Posterior cingulate gyrus (tissue), 11 donors: ENCODE measurements around the gene TAF13.
"Not testable (repeated sequence)": the region's sequence is repeated elsewhere in the genome, so short reads cannot be mapped to it uniquely, and the experiment has no call there.

Experiments
- DNase-seq, 10 donors: peaks; one replicate each; pipeline versions ENCODE4 v3.0.0 to v3.0.0-alpha.2; 2020 to 2021; ENCODE audit warnings: mixed read lengths in 3 of 10
- intact Hi-C: fragments of 100-400 bp; cut with DNase I; formaldehyde crosslinking; loops from one replicate; pipeline ENCODE4 v1.15.1; 2023

TAF13 gene

DNA sequence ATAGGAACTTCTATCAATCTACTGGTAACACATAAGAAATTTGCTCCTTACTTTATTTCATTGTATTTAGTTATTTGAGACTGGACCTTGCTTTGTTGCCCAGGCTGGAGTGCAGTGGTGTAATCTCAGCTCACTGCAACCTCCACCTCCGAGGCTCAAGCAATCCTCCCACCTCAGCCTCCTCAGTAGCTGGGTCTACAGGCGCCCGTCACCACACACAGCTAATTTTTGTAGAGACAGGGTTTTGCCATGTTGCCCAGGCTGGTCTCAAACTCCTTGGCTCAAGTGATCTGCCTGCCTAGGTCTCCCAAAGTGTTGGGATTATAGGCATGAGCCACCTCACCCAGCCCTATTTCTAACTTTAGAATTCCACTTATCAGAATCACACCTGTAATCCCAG lies 23.7 kb downstream of the TAF13 start:
- intact Hi-C loops, result not testable (repeated sequence)

DNA sequence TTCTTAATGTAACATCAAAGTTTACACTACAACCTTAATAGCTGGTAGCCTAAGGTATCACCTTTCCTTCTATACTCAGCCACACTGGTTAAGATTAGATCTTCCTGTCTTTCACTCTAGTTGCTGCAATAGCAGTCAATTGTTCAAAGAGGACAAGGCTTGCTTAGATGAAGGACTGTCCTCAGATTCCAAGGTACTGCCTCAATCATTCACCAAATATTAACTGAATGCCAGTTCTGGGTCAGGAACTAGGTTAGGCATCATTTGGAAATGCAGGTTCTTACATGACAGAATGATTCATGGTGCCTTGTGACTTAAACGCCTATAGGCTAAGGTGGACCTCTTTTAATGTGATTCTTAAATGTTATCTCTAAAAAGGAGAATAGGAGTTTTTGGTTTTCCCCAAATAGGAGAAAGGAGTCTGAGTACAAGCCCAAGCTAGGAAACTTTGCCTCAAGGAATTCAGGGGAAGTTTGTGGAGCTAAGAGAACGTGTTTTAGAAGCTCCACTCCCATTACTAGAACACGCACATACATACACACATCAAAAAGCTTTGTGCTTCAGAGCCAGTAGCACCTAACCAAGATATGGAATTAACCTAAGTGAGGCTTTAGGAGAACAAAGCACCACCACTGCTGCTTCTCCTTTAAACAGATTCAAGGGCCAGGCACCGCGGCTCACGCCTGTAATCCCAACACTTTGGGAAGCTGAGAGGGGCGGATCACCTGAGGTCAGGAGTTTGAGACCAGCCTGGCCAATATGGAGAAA lies 25.4 kb downstream of the TAF13 start:
- intact Hi-C loops, result no loop called here
- no peak for DNase-seq

More for the DNA sequence above, 23.7 kb downstream of the TAF13 start:
- DNase-seq, result not testable (repeated sequence)

DNA sequence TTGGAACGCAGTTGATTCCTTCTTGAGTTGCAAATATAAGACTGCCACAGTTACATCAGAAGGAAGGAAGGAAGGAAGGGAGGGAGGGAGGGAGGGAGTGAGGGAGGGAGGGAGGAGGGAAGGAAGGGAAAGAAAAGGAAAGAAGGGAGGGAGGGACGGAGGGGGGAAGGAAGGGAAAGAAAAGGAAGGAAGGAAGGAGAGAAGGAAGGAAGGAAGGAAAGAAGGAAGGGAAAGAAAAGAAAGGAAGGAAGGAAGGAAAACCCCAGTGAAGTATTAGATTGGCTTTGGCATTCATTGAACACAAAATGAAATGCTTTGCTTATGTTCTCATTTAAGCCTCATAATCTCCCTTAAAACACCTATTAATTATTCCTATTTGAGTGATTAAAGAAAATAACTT lies 27.5 kb downstream of the TAF13 start:
- intact Hi-C loops, result no loop called here

DNA sequence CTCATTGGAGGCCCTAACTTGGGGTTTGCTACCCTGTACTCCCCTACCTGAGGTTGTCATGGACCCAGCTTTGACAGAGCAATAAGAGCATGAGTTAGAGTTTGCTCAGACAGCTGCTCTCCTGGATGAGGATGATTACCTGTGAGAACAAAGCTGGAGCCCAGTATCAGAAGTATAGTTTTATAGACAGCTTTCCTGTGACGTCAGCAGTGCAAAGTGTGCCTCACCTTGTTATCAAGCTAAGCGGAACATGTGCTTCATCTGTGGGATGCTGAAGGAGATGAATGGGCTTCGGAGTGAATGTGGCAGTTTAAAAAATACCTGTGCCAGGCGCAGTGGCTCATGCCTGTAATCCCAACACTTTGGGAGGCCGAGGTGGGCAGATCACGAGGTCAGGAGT lies 28.5 kb downstream of the TAF13 start:
- intact Hi-C loops, result no loop called here
- DNase-seq, result no peak

More for the DNA sequence above, 27.5 kb downstream of the TAF13 start:
- DNase-seq, result no peak

DNA sequence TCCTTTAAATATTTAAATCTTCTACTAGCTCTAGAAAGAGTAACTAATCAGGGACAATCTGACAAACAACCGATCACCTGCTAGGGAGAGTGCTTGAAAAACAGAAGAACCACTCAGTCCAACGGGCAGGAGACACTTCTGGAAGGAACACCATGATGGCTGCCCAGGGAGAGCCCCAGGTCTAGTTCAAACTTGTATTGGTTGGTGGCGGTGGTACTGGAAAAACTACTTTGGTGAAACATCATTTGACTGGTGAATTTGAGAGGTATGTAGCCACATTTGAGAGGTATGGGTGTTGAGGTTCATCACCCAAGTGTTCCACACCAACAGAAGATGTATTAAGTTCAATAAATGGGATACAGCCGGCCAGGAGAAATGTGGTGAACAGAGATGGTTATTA lies 29.1 kb downstream of the TAF13 start:
- intact Hi-C loops, result no loop called here
- no peak for DNase-seq

DNA sequence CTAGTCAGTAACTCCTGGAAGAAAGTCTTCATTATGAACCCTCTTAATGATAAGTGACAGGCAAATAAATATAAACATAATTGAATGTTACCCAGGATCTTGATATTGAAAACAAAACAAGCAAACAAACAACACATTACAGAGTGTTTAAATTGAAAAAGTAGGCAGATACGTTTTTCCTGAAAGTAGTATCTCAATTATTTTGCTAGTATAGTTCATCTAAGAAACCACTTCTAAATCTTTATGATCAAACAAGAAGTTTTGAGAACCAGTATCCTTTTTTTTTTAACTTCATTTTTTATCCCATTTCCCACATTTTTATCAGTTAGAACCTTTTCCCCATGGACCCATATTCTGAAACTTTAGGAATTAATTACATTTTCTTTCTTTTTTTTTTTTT lies 30.2 kb downstream of the TAF13 start:
- intact Hi-C loops, result no loop called here
- no peak for DNase-seq

DNA sequence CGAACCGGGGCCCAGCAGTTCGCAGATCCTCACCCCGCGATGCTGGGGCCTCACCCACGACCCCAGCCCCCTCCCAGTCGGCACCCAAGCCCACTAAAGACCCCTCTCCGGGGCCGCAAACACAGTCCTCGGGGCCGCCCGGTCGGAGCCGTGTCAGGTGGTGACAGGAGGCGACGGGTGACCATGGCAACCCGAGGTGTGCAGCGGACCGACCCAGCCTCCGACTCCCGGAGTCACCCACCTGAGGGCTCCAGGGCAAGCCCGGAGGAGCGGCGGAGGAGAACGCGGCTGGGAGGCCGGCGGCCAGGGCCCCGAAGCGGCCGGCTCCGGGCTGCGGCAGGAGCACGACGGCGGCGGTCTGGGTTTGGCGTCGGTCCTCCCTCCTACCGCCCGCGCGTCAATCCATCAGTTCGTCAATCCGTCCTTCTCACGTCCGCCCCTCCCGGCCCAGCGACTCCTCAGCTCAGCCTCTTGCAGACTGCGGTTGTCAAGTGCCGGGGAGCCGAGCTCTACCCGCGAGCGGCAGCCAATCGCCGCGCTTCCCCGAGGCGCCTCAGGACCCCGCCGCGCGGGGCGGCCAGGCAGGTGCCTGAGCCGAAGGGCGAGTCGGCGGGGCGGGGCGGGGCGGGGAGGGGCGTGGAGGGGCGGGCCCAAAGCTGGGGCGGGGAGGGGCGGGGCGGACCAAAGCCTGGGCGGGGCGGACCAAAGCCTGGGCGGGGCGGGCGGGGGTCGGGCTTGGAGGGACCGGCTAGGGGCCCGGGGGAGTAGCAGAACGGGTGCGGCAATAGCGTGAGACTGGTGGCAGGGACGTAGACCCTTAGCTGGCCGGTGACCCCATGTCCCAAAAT lies 34.0 kb downstream of the TAF13 start, which contains the start of gene WDR47:
TSS of gene WDR47 (minus strand) at position 482 of the 848 bp plus-strand sequence. CDS start 18,590 bp downstream, outside the sequence.
- DNase-seq, result peak; percentile 86 to 100 (median 97)
- intact Hi-C loops, result loop anchor here (5.0 kb wide), 2 partner anchors 35 to 50 kb away; partner anchors contain the start of genes TAF13 and TMEM167B

DNA sequence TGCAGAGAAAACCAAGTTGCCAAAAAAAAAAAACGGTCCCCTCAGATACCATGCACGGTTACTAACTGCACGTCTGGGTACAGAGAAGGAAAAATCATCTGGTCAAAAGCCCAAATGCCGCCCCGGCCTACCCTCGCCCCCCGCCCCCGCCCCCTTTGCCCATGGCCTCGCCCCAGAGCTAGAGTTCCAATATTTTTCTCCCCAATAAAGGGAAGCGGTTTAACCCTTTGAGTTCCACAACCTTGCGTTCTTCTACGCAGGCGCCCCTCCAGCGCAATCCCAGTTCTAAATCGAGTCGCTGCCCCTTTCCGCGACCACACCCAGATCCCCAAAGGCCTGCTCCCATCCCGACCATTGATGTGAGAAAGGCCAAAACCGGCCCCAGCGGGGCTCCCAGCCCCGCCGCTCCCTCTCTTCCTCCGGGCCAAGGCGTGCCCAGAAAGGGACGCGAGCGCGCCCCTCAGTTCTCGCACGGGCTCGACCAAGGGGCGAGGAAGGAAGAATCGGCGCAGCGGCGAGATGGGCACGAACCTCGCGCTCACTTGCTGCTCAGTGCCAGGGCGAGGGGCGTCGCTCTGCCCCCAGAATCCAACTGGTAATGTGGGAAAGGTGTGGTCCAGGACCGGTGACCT lies 34.7 kb downstream of the TAF13 start:
- DNase-seq, result peak in 9 of 10 donors; percentile 13 to 89 (median 28)
- intact Hi-C loops, result loop anchor here (5.0 kb wide), 2 partner anchors 36 to 51 kb away; partner anchors contain the start of genes TAF13 and TMEM167B

DNA sequence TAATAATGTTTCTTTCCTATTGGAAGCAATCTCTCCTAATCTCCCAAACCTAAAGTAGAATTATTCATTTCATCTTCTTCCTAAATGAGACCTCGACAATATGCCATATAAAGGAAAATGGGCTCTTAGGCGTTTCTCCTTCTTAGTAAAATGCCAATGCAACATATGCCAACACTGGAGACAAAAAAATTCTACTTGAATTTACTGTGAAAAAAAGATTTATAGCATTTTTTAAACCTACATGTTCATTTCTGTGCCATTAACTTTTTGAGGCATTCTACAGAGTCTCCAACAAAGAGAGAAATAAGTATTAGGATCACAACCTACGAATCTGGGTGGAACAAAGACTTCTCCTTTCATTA lies 35.2 kb downstream of the TAF13 start:
- DNase-seq, result no peak
- intact Hi-C loops, result loop anchor here (5.0 kb wide), 2 partner anchors 37 to 52 kb away; partner anchors contain the start of genes TAF13 and TMEM167B

DNA sequence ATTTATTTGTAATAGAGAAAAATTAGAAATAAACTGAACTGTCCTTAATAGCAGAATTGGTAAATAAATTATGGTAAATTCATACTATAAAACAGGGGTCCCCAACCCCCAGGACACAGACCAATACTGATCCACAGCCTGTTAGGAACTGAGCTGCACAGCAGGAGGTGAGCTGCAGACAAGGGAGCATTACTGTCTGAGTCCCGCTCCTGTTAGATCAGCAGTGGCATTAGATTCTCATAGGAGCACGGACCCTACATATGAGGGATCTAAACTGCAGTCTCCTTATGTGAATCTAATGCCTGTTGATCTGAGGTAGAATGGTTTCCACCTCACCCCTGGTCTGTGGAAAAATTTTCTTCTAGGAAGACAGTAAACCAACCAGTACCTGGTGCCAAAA lies 41.4 kb downstream of the TAF13 start:
- intact Hi-C loops, result no loop called here
- no peak for DNase-seq

DNA sequence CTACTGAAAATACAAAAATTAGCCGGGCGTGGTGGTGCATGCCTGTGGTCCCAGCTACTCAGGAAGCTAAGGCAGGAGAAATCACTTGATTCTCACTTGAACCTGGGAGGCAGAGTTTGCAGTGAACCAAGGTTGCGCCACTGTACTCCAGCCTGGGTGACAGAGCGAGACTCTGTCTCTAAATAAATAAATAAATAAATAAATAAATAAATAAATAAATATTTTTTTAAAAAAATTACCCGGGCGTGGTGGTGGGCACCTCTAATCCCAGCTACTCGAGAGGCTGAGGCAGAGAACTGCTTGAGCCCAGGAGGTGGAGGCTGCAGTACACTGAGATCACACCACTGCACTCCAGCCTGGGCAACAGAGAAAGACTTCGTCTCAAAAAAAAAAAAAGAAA lies 46.3 kb downstream of the TAF13 start:
- DNase-seq, intact Hi-C loops: not testable (repeated sequence)

DNA sequence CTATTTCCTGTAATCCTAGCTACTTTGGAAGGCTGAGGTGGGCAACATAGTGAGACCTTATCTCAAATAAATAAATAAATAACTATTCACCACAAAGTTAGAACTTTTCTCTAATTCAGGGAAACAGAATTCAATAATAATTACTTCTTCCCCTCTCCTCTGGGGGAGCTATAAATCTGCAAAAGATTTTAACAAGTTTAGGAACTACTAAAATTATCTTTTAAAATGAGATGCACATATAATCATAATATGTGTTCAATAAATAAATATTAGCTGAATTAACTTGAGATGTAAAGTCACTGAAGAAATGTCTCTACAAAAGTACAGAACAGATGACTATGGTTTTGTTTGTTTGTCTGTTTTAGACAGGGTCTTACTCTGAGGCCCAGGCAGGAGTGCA lies 48.0 kb downstream of the TAF13 start:
- no peak for DNase-seq
- intact Hi-C loops, result no loop called here

DNA sequence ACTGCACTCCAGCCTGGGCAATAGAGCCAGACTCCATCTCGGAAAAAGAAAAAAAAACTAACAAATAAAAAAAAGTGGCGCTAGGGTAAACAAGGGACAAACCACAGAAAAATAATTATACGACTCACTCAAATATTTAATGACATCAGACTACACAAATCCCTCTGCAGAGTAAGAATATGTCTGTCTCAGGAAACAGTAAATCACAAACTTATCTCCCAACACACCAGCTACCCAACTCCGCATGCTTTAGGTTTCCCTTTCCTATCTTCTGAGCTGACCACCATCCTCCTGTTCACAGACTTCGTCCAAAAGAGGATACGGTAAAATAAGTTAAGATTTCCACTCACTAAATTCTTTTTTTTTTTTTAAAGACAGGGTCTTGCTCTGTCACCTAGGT lies 50.1 kb downstream of the TAF13 start:
- intact Hi-C loops, result no loop called here
- no peak for DNase-seq

DNA sequence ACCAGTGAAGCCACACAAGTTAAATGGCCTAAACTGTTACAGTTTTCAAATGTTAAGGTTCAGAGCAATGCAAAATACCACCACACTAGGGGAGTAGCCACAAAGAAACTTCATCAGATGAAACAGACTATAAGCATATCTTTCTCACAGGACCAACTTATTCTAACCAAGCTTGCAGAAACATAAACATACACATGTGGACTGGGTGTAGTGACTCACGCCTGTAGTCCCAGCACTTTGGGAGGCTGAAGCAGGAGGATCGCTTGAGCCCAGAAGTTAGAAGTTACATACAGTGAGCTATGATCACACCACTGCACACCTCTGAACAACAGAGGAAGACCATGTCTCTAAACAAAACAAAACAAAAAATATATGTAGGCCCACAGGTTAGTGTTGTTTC lies 51.2 kb downstream of the TAF13 start:
- no peak for DNase-seq
- intact Hi-C loops, result no loop called here

DNA sequence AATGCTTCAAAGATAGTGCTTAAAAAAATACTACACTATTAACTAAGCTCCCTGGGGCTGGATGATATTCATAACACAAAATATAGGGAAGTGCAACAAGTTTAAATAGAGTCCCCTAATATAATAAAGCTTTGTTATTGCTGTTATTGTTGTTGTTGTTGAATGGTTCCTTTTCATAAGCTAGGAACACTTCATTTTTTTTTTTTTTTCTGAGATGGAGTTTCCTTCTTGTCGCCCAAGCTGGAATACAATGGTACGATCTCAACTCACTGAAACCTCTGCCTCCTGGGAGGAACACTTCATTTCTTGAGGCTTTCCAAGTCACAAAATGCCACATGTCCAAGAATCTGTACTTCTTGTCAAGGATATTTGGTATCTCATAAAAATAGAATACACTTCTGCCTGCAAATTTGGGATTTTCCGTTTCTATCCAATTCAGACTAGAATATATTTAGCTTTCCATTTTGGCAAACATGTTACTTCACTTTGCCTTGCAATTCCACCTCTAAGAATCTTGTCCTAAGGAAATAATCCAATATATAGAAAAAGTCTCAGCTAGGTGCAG lies 55.0 kb downstream of the TAF13 start:
- intact Hi-C loops, result no loop called here
- no peak for DNase-seq

DNA sequence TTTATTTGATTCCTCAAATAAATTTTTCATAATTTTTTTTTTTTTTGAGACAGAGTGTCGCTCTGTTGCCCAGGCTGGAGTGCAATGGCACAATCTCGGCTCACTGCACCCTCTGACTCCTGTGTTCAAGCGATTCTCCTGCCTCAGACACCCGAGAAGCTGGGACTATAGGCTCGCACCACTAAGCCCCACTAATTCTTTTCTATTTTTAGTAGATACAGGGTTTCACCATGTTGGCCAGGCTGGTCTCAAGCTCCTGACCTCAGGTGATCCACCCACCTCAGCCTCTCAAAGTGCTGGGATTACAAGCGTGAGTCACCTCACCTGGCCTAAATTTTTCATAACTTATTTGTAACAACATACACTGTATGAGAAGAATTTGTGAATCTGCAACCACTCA lies 58.1 kb downstream of the TAF13 start:
- DNase-seq, intact Hi-C loops: not testable (repeated sequence)

DNA sequence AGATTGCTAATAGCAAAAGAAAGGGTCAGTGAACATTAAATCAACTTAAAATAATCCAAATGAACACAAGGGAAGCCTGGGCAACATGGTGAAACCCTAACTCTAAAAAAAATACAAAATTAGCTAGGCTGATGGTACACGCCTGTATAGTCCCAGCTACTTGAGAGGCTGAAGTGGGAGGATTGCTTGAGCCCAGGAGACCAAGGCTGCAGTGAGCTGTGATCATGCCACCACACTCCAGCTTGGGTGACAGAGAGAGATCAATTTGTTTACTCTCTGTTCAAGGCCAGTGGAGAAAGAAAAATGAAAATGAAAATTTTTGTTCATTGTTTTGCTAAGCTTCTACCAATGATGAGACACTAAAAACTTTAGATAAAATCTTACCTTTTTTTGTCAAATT lies 58.7 kb downstream of the TAF13 start:
- intact Hi-C loops, result no loop called here
- DNase-seq, result no peak
